Brain microvascular endothelial cell (primary cell): Measurements from ENCODE around the gene SPATA2L.
"Not testable (repeated sequence)": the region's sequence is repeated elsewhere in the genome, so short reads cannot be mapped to it uniquely, and the experiment has no call there.

Experiments used
- DNase-seq: peaks from one replicate; pipeline ENCODE4 v3.0.0-alpha.2; 2020
- H3K27ac ChIP-seq: fragments of 250-450 bp; sonication (Bioruptor Pico); 2 replicates; pipeline ENCODE4 v1.5.1; 2020; ENCODE audit warnings: mild to moderate bottlenecking, moderate library complexity
- H3K27me3 ChIP-seq: fragments of 250-450 bp; sonication (Bioruptor Pico); replicated peaks from 2 replicates; pipeline ENCODE4 v1.5.1; 2020; ENCODE audit warnings: mild to moderate bottlenecking
- H3K36me3 ChIP-seq: fragments of 250-450 bp; sonication (Bioruptor Pico); replicated peaks from 2 replicates; pipeline ENCODE4 v1.5.1; 2020; ENCODE audit warnings: mild to moderate bottlenecking
- H3K4me3 ChIP-seq: 2 replicates; pipeline ENCODE4 v1.5.1; 2011; ENCODE audit warnings: low read depth, mild to moderate bottlenecking, control low read depth, low read length, moderate library complexity
- CTCF ChIP-seq: IDR thresholded peaks from 2 replicates; pipeline ENCODE4 v1.5.1; 2011; ENCODE audit warnings: low read depth, mild to moderate bottlenecking, moderate library complexity, low read length, control low read depth, inconsistent platforms; ENCODE audit errors: missing control alignments
- in situ Hi-C: cut with HindIII; loops from 2 replicates; pipeline ENCODE4 v1.10.0; 2017; ENCODE audit warnings: low sequenced_read_pairs, low pct_ligation_motif_present

SPATA2L gene

GRCh38 chr16:89678258-89678657 lies 23.2 kb downstream of the SPATA2L start:
- in situ Hi-C loops, result no loop called here
- Histone ChIP-seq H3K27ac (no peak overlapping the region), H3K27me3 (no peaks in the 10 kb centered on the region), H3K4me3 (no peak overlapping the region), H3K36me3 (no peaks in the 10 kb centered on the region)
- no peak for DNase-seq
- TF ChIP-seq CTCF, result no peak

GRCh38 chr16:89672177-89672941 lies 29.1 kb downstream of the SPATA2L start:
- no peaks in the 10 kb centered on the region for H3K27me3 ChIP-seq
- DNase-seq, result no peak
- H3K4me3 ChIP-seq, result no peak overlapping the region
- in situ Hi-C loops, result no loop called here
- H3K27ac ChIP-seq, result no peak overlapping the region
- no peaks in the 10 kb centered on the region for H3K36me3 ChIP-seq
- TF ChIP-seq CTCF, result no peak

- H3K27ac ChIP-seq, in situ Hi-C loops, H3K27me3 ChIP-seq, H3K4me3 ChIP-seq, H3K36me3 ChIP-seq, DNase-seq: not testable (repeated sequence)
Measured at GRCh38 chr16:89671565-89671964, 29.9 kb downstream of the SPATA2L start.

- in situ Hi-C loops, result no loop called here
- no peak overlapping the region for H3K27ac ChIP-seq
- H3K4me3 ChIP-seq, result no peak overlapping the region
- no peak for DNase-seq
- TF ChIP-seq CTCF, result no peak
- no peaks in the 10 kb centered on the region for H3K27me3 ChIP-seq
- H3K36me3 ChIP-seq, result no peaks in the 10 kb centered on the region
Measured at GRCh38 chr16:89670496-89671431, 30.7 kb downstream of the SPATA2L start.

- no peaks in the 10 kb centered on the region for H3K36me3 ChIP-seq
- DNase-seq, result no peak
- in situ Hi-C loops, result no loop called here
- no peak overlapping the region for H3K27ac ChIP-seq
- no peaks in the 10 kb centered on the region for H3K27me3 ChIP-seq
- no peak for TF ChIP-seq CTCF
- no peak overlapping the region for H3K4me3 ChIP-seq
Measured at GRCh38 chr16:89669755-89670154, 31.8 kb downstream of the SPATA2L start.

GRCh38 chr16:89668790-89669158 lies 32.7 kb downstream of the SPATA2L start:
- no peaks in the 10 kb centered on the region for H3K27me3 ChIP-seq
- DNase-seq, result no peak
- no peak overlapping the region for H3K27ac ChIP-seq
- H3K4me3 ChIP-seq, result no peak overlapping the region
- TF ChIP-seq CTCF, result no peak
- H3K36me3 ChIP-seq, result peaks cover 2% of the 10 kb centered on the region
- in situ Hi-C loops, result no loop called here
